Naive thymus-derived CD4-positive, alpha-beta T cell (primary cell): ENCODE data around the gene ADGRG6. TPM values are rescaled to one million over a fixed set of nuclear protein-coding genes. Genes with fewer than 3 reads are reported as not detected.

Source experiments
- ATAC-seq: fragments of 150-1000 bp; cut with Tn5 transposase; 2 replicates; pipeline ENCODE4 v1.10.0; 2021; ENCODE audit warnings: mild to moderate bottlenecking, moderate library complexity
- CTCF ChIA-PET: fragments of 350-600 bp; sonication (Branson Sonifier 250); formaldehyde crosslinking; loops from one replicate; lab custom pipeline; 2021; ENCODE audit warnings: antibody characterized with exemption; lab: Charles Lee
- POLR2A ChIA-PET: fragments of 350-600 bp; sonication (Branson Sonifier 250); formaldehyde crosslinking; loops from one replicate; lab custom pipeline; 2021; ENCODE audit warnings: antibody characterized with exemption, inconsistent platforms; lab: Charles Lee
- DNase-seq, 9 donors: peaks; one replicate each; pipeline versions ENCODE4 v3.0.0 to v3.0.0-alpha.2; 2020 to 2022; ENCODE audit warnings: mixed read lengths in 1 of 9
- H3K27ac ChIP-seq: one replicate; pipeline ENCODE4 v1.7.0; 2013; ENCODE audit warnings: mild to moderate bottlenecking, low read depth, low read length, moderate library complexity
- H3K27me3 ChIP-seq, 2 donors: one replicate each; pipeline ENCODE4 v1.7.0; 2013; ENCODE audit warnings: low read length in 2 of 2, mild to moderate bottlenecking in 2 of 2, moderate library complexity in 2 of 2; ENCODE audit not compliant: control insufficient read depth in 2 of 2, insufficient read depth in 2 of 2
- H3K36me3 ChIP-seq, 3 experiments: 1 replicate in 2 of 3; 2 replicates in 1 of 3; pipeline ENCODE4 v1.7.0; 2013; ENCODE audit warnings: low read length in 3 of 3, mild to moderate bottlenecking in 3 of 3, moderate library complexity in 1 of 3; ENCODE audit not compliant: insufficient read depth in 3 of 3, control insufficient read depth in 2 of 3
- H3K4me1 ChIP-seq, 2 donors: one replicate each; pipeline ENCODE4 v1.7.0; 2013; ENCODE audit warnings: low read length in 2 of 2, mild to moderate bottlenecking in 2 of 2, moderate library complexity in 1 of 2; ENCODE audit not compliant: control insufficient read depth in 2 of 2, insufficient read depth in 2 of 2
- H3K4me3 ChIP-seq: 2 replicates; pipeline ENCODE4 v1.7.0; 2013; ENCODE audit warnings: mild to moderate bottlenecking, low read length
- H3K9me3 ChIP-seq, 3 experiments: 1 replicate in 2 of 3; 2 replicates in 1 of 3; pipeline ENCODE4 v1.7.0; 2013; ENCODE audit warnings: low read length in 3 of 3; ENCODE audit not compliant: control insufficient read depth in 2 of 3
- H3K27ac Mint-ChIP-seq, 9 donors: one replicate each; pipeline ENCODE4 v1.8.0; 2020 to 2022; ENCODE audit warnings: mixed read lengths in 9 of 9, mild to moderate bottlenecking in 8 of 9, moderate library complexity in 5 of 9, inconsistent platforms in 2 of 9
- H3K27me3 Mint-ChIP-seq, 5 donors: one replicate each; pipeline ENCODE4 v1.8.0; 2021 to 2022; ENCODE audit warnings: mixed read lengths in 5 of 5, mild to moderate bottlenecking in 1 of 5
- H3K36me3 Mint-ChIP-seq, 5 donors: one replicate each; pipeline ENCODE4 v1.8.0; 2020 to 2022; ENCODE audit warnings: mixed read lengths in 5 of 5, mild to moderate bottlenecking in 3 of 5, inconsistent platforms in 1 of 5
- H3K4me1 Mint-ChIP-seq, 7 donors: one replicate each; pipeline ENCODE4 v1.8.0; 2020 to 2022; ENCODE audit warnings: mixed read lengths in 7 of 7, mild to moderate bottlenecking in 3 of 7, inconsistent platforms in 1 of 7
- H3K4me3 Mint-ChIP-seq, 10 donors: one replicate each; pipeline ENCODE4 v1.8.0; 2020 to 2022; ENCODE audit warnings: mild to moderate bottlenecking in 10 of 10, mixed read lengths in 10 of 10, moderate library complexity in 6 of 10, inconsistent platforms in 2 of 10
- H3K9me3 Mint-ChIP-seq, 11 donors: one replicate each; pipeline ENCODE4 v1.8.0; 2020 to 2022; ENCODE audit warnings: mixed read lengths in 11 of 11, mild to moderate bottlenecking in 4 of 11, inconsistent platforms in 1 of 11, moderate library complexity in 1 of 11
- intact Hi-C, 2 donors: fragments of 100-400 bp; cut with micrococcal nuclease; formaldehyde crosslinking; loops; one replicate each; pipeline ENCODE4 v1.15.1; 2023
- polyA plus RNA-seq, 2 donors: library from polyadenylated mRNA; unstranded; fragments of 300-500 nt; fragmentation: Illumina TruSeq; gene quantifications; one replicate each; pipeline ENCODE4 v1.2.3, GENCODE V29; 2021
- total RNA-seq, 6 experiments: library from RNA in 5 of 6; stranded (reverse) in 5 of 6; gene quantifications; 1 replicate in 5 of 6; 2 replicates in 1 of 6; pipeline ENCODE4 v1.2.3 and lab custom pipeline; 2021 to 2026

The ADGRG6 gene
- total and polyA plus RNA-seq, 7 experiments from 2014 or later: 0.02 to 3.6 (median 0.57) TPM; not detected in 2

DNA sequence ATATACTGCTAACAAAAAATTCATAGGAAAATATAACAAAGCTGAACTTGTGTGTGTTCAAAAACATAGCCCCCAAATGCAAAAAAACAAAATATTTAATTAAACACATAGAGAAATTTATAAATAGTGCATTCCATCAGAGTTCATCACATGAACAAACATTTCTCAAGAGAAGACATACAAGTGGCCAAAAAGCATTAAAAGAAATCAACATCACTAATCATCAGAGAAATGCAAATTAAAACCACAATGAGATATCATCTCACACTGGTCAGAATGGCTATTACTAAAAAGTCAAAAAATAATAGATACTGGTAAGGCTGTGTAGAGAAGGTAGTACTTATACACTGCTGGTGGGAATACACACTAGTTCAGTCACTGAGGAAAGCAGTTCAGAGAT is 39.6 kb upstream of the ADGRG6 start:
- Histone ChIP-seq H3K9me3 (no peaks in the 10 kb centered on the region), H3K27ac (no peak overlapping the region), H3K4me3 (no peak overlapping the region), H3K27me3 (no peaks in the 10 kb centered on the region), H3K4me1 (no peaks in the 10 kb centered on the region), H3K36me3 (no peaks in the 10 kb centered on the region)
- no peak overlapping the region for H3K4me3 Mint-ChIP-seq
- peaks cover 0 to 4% (median 0%) of the 10 kb centered on the region in 5 donors for H3K27me3 Mint-ChIP-seq
- CTCF ChIA-PET: no interaction called here
- H3K36me3 Mint-ChIP-seq: no peaks in the 10 kb centered on the region
- no peak overlapping the region for H3K27ac Mint-ChIP-seq
- no peaks in the 10 kb centered on the region for H3K4me1 Mint-ChIP-seq
- POLR2A ChIA-PET: no interaction called here
- ATAC-seq (no peak), DNase-seq (no peak)
- peaks cover 0 to 4% (median 0%) of the 10 kb centered on the region in 11 donors for H3K9me3 Mint-ChIP-seq
- intact Hi-C loops: no loop called here

DNA sequence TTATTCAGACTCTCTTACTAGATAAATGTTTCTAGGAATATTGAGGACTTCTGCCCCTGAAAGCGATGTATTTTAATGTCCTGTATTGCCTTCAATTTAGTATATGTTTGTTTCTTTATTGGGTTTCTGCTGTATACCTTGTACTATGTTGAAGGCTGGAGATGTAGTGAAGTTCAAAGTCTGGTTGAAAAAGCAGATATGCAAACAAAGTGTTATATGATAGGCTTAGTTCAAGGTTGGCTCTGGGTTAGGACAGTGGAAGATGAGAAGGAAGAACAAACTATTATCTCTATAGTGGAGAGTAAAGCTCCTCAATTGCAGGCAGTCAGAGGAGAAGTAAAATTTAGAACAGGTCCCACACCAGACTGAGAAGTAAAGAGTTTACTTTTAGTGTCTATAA is 36.3 kb upstream of the ADGRG6 start:
- no peak overlapping the region for H3K4me3 Mint-ChIP-seq
- ChIA-PET POLR2A (no interaction called here), CTCF (no interaction called here)
- Histone ChIP-seq H3K27me3 (no peaks in the 10 kb centered on the region), H3K4me1 (no peaks in the 10 kb centered on the region), H3K4me3 (no peak overlapping the region), H3K36me3 (no peaks in the 10 kb centered on the region), H3K27ac (no peak overlapping the region), H3K9me3 (no peaks in the 10 kb centered on the region)
- DNase-seq: no peak
- H3K4me1 Mint-ChIP-seq: no peaks in the 10 kb centered on the region
- intact Hi-C loops: no loop called here
- ATAC-seq: no peak
- no peak overlapping the region for H3K27ac Mint-ChIP-seq
- no peaks in the 10 kb centered on the region for H3K36me3 Mint-ChIP-seq
- peaks cover 0 to 4% (median 0%) of the 10 kb centered on the region in 11 donors for H3K9me3 Mint-ChIP-seq
- H3K27me3 Mint-ChIP-seq: peaks cover 0 to 9% (median 0%) of the 10 kb centered on the region in 5 donors

DNA sequence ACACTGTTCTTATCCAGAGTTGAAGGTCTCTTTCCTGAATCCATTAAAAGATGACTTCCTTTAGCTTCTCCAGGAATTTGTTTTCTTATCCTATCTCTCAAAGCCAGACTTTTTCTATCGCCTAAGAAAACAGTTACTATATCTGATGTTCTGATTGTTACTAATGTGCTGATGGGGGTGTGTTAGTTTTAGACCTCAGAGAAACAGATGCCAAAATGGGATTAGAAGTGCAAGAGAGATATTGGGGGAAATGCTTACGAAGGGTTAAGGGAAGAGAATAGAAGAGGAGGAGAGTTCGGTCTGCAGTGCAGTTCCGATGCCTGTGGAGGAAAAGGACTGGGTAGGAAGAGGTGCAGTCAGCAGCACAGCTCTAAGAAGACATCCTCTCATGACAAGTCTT is 35.7 kb upstream of the ADGRG6 start:
- H3K27me3 Mint-ChIP-seq: peaks cover 0 to 12% (median 3%) of the 10 kb centered on the region in 5 donors
- no peak overlapping the region for H3K27ac Mint-ChIP-seq
- Histone ChIP-seq H3K4me1 (no peaks in the 10 kb centered on the region), H3K9me3 (no peaks in the 10 kb centered on the region), H3K27ac (no peak overlapping the region), H3K27me3 (no peaks in the 10 kb centered on the region), H3K36me3 (no peaks in the 10 kb centered on the region), H3K4me3 (no peak overlapping the region)
- POLR2A ChIA-PET: no interaction called here
- peaks cover 0 to 4% (median 0%) of the 10 kb centered on the region in 11 donors for H3K9me3 Mint-ChIP-seq
- intact Hi-C loops: no loop called here
- H3K36me3 Mint-ChIP-seq: no peaks in the 10 kb centered on the region
- H3K4me1 Mint-ChIP-seq: peaks cover 0 to 2% (median 0%) of the 10 kb centered on the region in 7 donors
- DNase-seq (no peak), ATAC-seq (no peak)
- CTCF ChIA-PET: no interaction called here
- no peak overlapping the region for H3K4me3 Mint-ChIP-seq

- H3K27ac Mint-ChIP-seq: no peak overlapping the region
- H3K9me3 Mint-ChIP-seq: no peaks in the 10 kb centered on the region
- Histone ChIP-seq H3K4me1 (no peaks in the 10 kb centered on the region), H3K27ac (no peak overlapping the region), H3K4me3 (no peak overlapping the region), H3K27me3 (no peaks in the 10 kb centered on the region), H3K36me3 (no peaks in the 10 kb centered on the region), H3K9me3 (no peaks in the 10 kb centered on the region)
- intact Hi-C loops: no loop called here
- H3K36me3 Mint-ChIP-seq: no peaks in the 10 kb centered on the region
- DNase-seq (no peak), ATAC-seq (no peak)
- H3K4me3 Mint-ChIP-seq: no peak overlapping the region
- CTCF ChIA-PET: no interaction called here
- peaks cover 0 to 2% (median 0%) of the 10 kb centered on the region in 7 donors for H3K4me1 Mint-ChIP-seq
- peaks cover 0 to 24% (median 6%) of the 10 kb centered on the region in 5 donors for H3K27me3 Mint-ChIP-seq
- POLR2A ChIA-PET: no interaction called here
These were observed 30.3 kb upstream of the ADGRG6 start for GRCh38 chr6:142271476-142271875.

- H3K4me3 ChIP-seq: no peak overlapping the region
- no peaks in the 10 kb centered on the region for H3K4me1 ChIP-seq
- intact Hi-C loops: no loop called here
- H3K27me3 ChIP-seq: peaks cover 0 to 2% of the 10 kb centered on the region in 2 donors
- Mint-ChIP-seq H3K27ac (no peak overlapping the region), H3K4me1 (peaks cover 0 to 2% (median 0%) of the 10 kb centered on the region in 7 donors), H3K4me3 (no peak overlapping the region), H3K9me3 (peaks cover 0 to 1% (median 0%) of the 10 kb centered on the region in 11 donors), H3K27me3 (peaks cover 2 to 28% (median 6%) of the 10 kb centered on the region in 5 donors), H3K36me3 (no peaks in the 10 kb centered on the region)
- ATAC-seq (no peak), DNase-seq (no peak)
- POLR2A ChIA-PET: no interaction called here
- H3K36me3 ChIP-seq: no peaks in the 10 kb centered on the region
- CTCF ChIA-PET: no interaction called here
- no peak overlapping the region for H3K27ac ChIP-seq
- no peaks in the 10 kb centered on the region for H3K9me3 ChIP-seq
These were observed 27.2 kb upstream of the ADGRG6 start for GRCh38 chr6:142274656-142275055.

- Histone ChIP-seq H3K4me1 (no peaks in the 10 kb centered on the region), H3K27me3 (peaks cover 0 to 2% of the 10 kb centered on the region in 2 donors), H3K36me3 (no peaks in the 10 kb centered on the region), H3K9me3 (no peaks in the 10 kb centered on the region), H3K27ac (no peak overlapping the region), H3K4me3 (no peak overlapping the region)
- no peak for ATAC-seq
- Mint-ChIP-seq H3K4me3 (no peak overlapping the region), H3K36me3 (no peaks in the 10 kb centered on the region), H3K4me1 (peaks cover 0 to 2% (median 0%) of the 10 kb centered on the region in 7 donors), H3K9me3 (peaks cover 0 to 1% (median 0%) of the 10 kb centered on the region in 11 donors), H3K27me3 (peaks cover 2 to 21% (median 6%) of the 10 kb centered on the region in 5 donors), H3K27ac (no peak overlapping the region)
- ChIA-PET POLR2A (no interaction called here), CTCF (interaction anchor here (0.6 to 1.0 kb wide), 2 partner anchors 11 to 52 kb away, joined by 3 read pairs; no protein-coding TSS in a partner anchor)
- intact Hi-C loops: no loop called here
- DNase-seq: no peak
These were observed 26.4 kb upstream of the ADGRG6 start for GRCh38 chr6:142275236-142276006.
